HG02588 (cell line): ENCODE results near the gene LECT2.

Experiments
- ATAC-seq: cut with Tn5 transposase; IDR thresholded peaks from one replicate; pipeline ENCODE4 v1.9.1; 2021; ENCODE audit warnings: mild to moderate bottlenecking, moderate library complexity; ENCODE audit not compliant: unreplicated experiment

Gene LECT2

GRCh38 chr5:135942202-135942771, 12.5 kb downstream of the LECT2 start:
- no peak for ATAC-seq

GRCh38 chr5:135941711-135942110, 13.1 kb downstream of the LECT2 start:
- no peak for ATAC-seq

- ATAC-seq = no peak
Observed at GRCh38 chr5:135937245-135937911, 17.4 kb downstream of the LECT2 start.

- no peak for ATAC-seq
Observed at GRCh38 chr5:135934939-135935338, 19.8 kb downstream of the LECT2 start.

- ATAC-seq = no peak
Observed at GRCh38 chr5:135930949-135931295, 23.9 kb downstream of the LECT2 start.

GRCh38 chr5:135930029-135930948, 24.5 kb downstream of the LECT2 start:
- ATAC-seq = no peak

GRCh38 chr5:135921388-135921787, 33.4 kb downstream of the LECT2 start:
- no peak for ATAC-seq

GRCh38 chr5:135920199-135920598, 34.6 kb downstream of the LECT2 start:
- ATAC-seq = no peak

GRCh38 chr5:135916638-135917263, 38.0 kb downstream of the LECT2 start:
- no peak for ATAC-seq

GRCh38 chr5:135915466-135916001, 39.2 kb downstream of the LECT2 start:
- ATAC-seq = no peak

- no peak for ATAC-seq
Observed at GRCh38 chr5:135913713-135914626, 40.8 kb downstream of the LECT2 start.

GRCh38 chr5:135905144-135905543, 49.6 kb downstream of the LECT2 start:
- no peak for ATAC-seq

- ATAC-seq = no peak
Observed at GRCh38 chr5:135901633-135902032, 53.1 kb downstream of the LECT2 start.

GRCh38 chr5:135900276-135900675, 54.5 kb downstream of the LECT2 start:
- no peak for ATAC-seq

- ATAC-seq = no peak
Observed at GRCh38 chr5:135898651-135899050, 56.1 kb downstream of the LECT2 start.
